ENCODE results near the gene TMIGD3.
"Not testable (repeated sequence)": the region's sequence is repeated elsewhere in the genome, so short reads cannot be mapped to it uniquely, and the experiment has no call there.

TMIGD3 gene

GRCh38 chr1:111503585-111504060 lies at the start of gene TMIGD3, which contains the start of gene ADORA3:
Gene TMIGD3, minus strand, starts transcription at chr1:111503633. Its CDS starts 279 bp downstream, at chr1:111503354.
Gene ADORA3, minus strand, starts transcription at chr1:111503633. Its CDS starts 279 bp downstream, at chr1:111503354.
- DNase-seq, result no peak

- no peak for DNase-seq
Measured at GRCh38 chr1:111553196-111553595, 49.8 kb upstream of the TMIGD3 start.

- no peak for DNase-seq
Measured at GRCh38 chr1:111552587-111552986, 49.2 kb upstream of the TMIGD3 start.

- no peak for DNase-seq
Measured at GRCh38 chr1:111551623-111552411, 48.4 kb upstream of the TMIGD3 start.

- DNase-seq, result not testable (repeated sequence)
Measured at GRCh38 chr1:111547786-111548185, 44.4 kb upstream of the TMIGD3 start.

GRCh38 chr1:111542187-111542586 lies 38.8 kb upstream of the TMIGD3 start:
- DNase-seq, result no peak

GRCh38 chr1:111541721-111542120 lies 38.3 kb upstream of the TMIGD3 start:
- no peak for DNase-seq

GRCh38 chr1:111540928-111541327 lies 37.5 kb upstream of the TMIGD3 start:
- no peak for DNase-seq

GRCh38 chr1:111538343-111539025 lies 35.1 kb upstream of the TMIGD3 start:
- DNase-seq, result no peak

GRCh38 chr1:111535256-111536191 lies 32.1 kb upstream of the TMIGD3 start:
- DNase-seq, result no peak

- no peak for DNase-seq
Measured at GRCh38 chr1:111520053-111520452, 16.6 kb upstream of the TMIGD3 start.

GRCh38 chr1:111517469-111518225 lies 14.2 kb upstream of the TMIGD3 start:
- DNase-seq, result peak; percentile 52 to 90 (median 70)

- DNase-seq, result peak in 1 of 3 experiments; percentile 20
Measured at GRCh38 chr1:111516005-111516535, 12.6 kb upstream of the TMIGD3 start.

GRCh38 chr1:111515291-111516004 lies 12.0 kb upstream of the TMIGD3 start:
- peak in 2 of 3 experiments; percentile 28 to 43 for DNase-seq

GRCh38 chr1:111513410-111514020 lies 10.1 kb upstream of the TMIGD3 start:
- no peak for DNase-seq

GRCh38 chr1:111512931-111513330 lies 9.5 kb upstream of the TMIGD3 start:
- no peak for DNase-seq

GRCh38 chr1:111512132-111512889 lies 8.9 kb upstream of the TMIGD3 start:
- peak in 2 of 3 experiments; percentile 22 to 69 for DNase-seq

- no peak for DNase-seq
Measured at GRCh38 chr1:111511370-111511769, 7.9 kb upstream of the TMIGD3 start.

- no peak for DNase-seq
Measured at GRCh38 chr1:111509997-111510375, 6.6 kb upstream of the TMIGD3 start.
